ENCODE results near the gene ZBED3.

DNA sequence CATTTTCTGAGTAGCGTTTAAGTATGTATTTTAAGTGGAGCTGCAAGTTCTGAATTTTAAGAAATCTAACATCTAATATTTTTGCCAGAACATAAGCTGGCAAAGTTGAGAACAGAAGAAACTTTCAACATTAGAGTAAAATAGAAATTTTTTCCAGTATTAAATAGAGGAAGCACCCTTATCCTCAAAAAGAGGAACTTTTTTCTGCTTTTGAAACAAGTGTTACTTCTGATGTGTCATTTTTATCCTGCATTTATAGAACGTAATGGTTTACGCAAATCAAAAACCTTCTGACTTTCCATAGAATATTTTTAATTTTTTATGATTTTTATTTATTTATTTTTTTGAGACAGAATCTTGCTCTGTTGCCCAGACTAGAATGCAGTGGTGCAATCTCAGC is 21.8 kb downstream of the ZBED3 start:
- TF ChIP-seq, protein P1, sequence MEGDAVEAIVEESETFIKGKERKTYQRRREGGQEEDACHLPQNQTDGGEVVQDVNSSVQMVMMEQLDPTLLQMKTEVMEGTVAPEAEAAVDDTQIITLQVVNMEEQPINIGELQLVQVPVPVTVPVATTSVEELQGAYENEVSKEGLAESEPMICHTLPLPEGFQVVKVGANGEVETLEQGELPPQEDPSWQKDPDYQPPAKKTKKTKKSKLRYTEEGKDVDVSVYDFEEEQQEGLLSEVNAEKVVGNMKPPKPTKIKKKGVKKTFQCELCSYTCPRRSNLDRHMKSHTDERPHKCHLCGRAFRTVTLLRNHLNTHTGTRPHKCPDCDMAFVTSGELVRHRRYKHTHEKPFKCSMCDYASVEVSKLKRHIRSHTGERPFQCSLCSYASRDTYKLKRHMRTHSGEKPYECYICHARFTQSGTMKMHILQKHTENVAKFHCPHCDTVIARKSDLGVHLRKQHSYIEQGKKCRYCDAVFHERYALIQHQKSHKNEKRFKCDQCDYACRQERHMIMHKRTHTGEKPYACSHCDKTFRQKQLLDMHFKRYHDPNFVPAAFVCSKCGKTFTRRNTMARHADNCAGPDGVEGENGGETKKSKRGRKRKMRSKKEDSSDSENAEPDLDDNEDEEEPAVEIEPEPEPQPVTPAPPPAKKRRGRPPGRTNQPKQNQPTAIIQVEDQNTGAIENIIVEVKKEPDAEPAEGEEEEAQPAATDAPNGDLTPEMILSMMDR (conservative IDR thresholded peaks at IDR 0.05 in 1 of 2, IDR thresholded peaks at IDR 0.05 in 1 of 2; ENCODE audit: extremely low read depth in 1 of 2, insufficient read depth in 1 of 2, low read depth in 1 of 2, low read length in 2 of 2), result no peak
- no peak for TF ChIP-seq EZH2 (IDR thresholded peaks at IDR 0.05; ENCODE audit: borderline replicate concordance, low read length)
